ENCODE data around the gene LRCOL1.
"Not testable (repeated sequence)": the region's sequence is repeated elsewhere in the genome, so short reads cannot be mapped to it uniquely, and the experiment has no call there.

LRCOL1 gene

GRCh38 chr12:132601171-132601883 lies 9.1 kb downstream of the LRCOL1 start:
- Histone ChIP-seq H3K9me3 (ENCODE audit: insufficient read depth, low read depth, low read length) (no peaks in the 10 kb centered on the region), H3K27me3 (ENCODE audit: insufficient read depth, low read length, poor library complexity, severe bottlenecking) (peaks cover 5% of the 10 kb centered on the region), H3K4me3 (ENCODE audit: low read length, poor library complexity, severe bottlenecking) (no peak overlapping the region), H3K4me2 (ENCODE audit: low read depth, low read length, poor library complexity, severe bottlenecking) (peak overlapping the region; percentile 56), H3K9me2 (replicated peaks; ENCODE audit: low read depth, low read length) (no peaks in the 10 kb centered on the region), H4K20me1 (ENCODE audit: insufficient read depth, low read length, poor library complexity, severe bottlenecking) (no peaks in the 10 kb centered on the region), H3K9ac (ENCODE audit: low read depth, low read length, poor library complexity, severe bottlenecking) (peak overlapping the region; percentile 44), H3K79me2 (ENCODE audit: insufficient read depth, low read length) (no peaks in the 10 kb centered on the region), H3F3A (ENCODE audit: low read depth) (no peaks in the 10 kb centered on the region), H3K36me3 (ENCODE audit: insufficient read depth, low read length) (no peaks in the 10 kb centered on the region), H3K4me1 (ENCODE audit: insufficient read depth, low read length, poor library complexity, severe bottlenecking) (peaks cover 11% of the 10 kb centered on the region), H2AFZ (ENCODE audit: low read length) (no peak overlapping the region)
- TF ChIP-seq CTCF (conservative IDR thresholded peaks at IDR 0.05; ENCODE audit: low read length) (no peak), EZH2phosphoT487 (IDR thresholded peaks at IDR 0.05; ENCODE audit: borderline replicate concordance) (no peak)

GRCh38 chr12:132600048-132601032 lies 10.0 kb downstream of the LRCOL1 start:
- Histone ChIP-seq H3K9ac (ENCODE audit: low read depth, low read length, poor library complexity, severe bottlenecking) (peak overlapping the region; percentile 44), H3K36me3 (ENCODE audit: insufficient read depth, low read length) (no peaks in the 10 kb centered on the region), H4K20me1 (ENCODE audit: insufficient read depth, low read length, poor library complexity, severe bottlenecking) (no peaks in the 10 kb centered on the region), H2AFZ (ENCODE audit: low read length) (peak overlapping the region; percentile 77), H3K4me2 (ENCODE audit: low read depth, low read length, poor library complexity, severe bottlenecking) (peak overlapping the region; percentile 56), H3K9me3 (ENCODE audit: insufficient read depth, low read depth, low read length) (no peaks in the 10 kb centered on the region), H3K27me3 (ENCODE audit: insufficient read depth, low read length, poor library complexity, severe bottlenecking) (peaks cover 5% of the 10 kb centered on the region), H3F3A (ENCODE audit: low read depth) (no peaks in the 10 kb centered on the region), H3K9me2 (replicated peaks; ENCODE audit: low read depth, low read length) (no peaks in the 10 kb centered on the region), H3K79me2 (ENCODE audit: insufficient read depth, low read length) (no peaks in the 10 kb centered on the region), H3K4me1 (ENCODE audit: insufficient read depth, low read length, poor library complexity, severe bottlenecking) (peaks cover 11% of the 10 kb centered on the region), H3K4me3 (ENCODE audit: low read length, poor library complexity, severe bottlenecking) (peak overlapping the region; percentile 68)
- TF ChIP-seq CTCF (conservative IDR thresholded peaks at IDR 0.05; ENCODE audit: low read length) (peak; percentile 72), EZH2phosphoT487 (IDR thresholded peaks at IDR 0.05; ENCODE audit: borderline replicate concordance) (no peak)

- peaks cover 11% of the 10 kb centered on the region for H3K4me1 ChIP-seq (ENCODE audit: insufficient read depth, low read length, poor library complexity, severe bottlenecking)
- H3K9me2 ChIP-seq (replicated peaks; ENCODE audit: low read depth, low read length); H3K9ac ChIP-seq (ENCODE audit: low read depth, low read length, poor library complexity, severe bottlenecking); H4K20me1 ChIP-seq (ENCODE audit: insufficient read depth, low read length, poor library complexity, severe bottlenecking); H2AFZ ChIP-seq (ENCODE audit: low read length); H3K36me3 ChIP-seq (ENCODE audit: insufficient read depth, low read length); H3K79me2 ChIP-seq (ENCODE audit: insufficient read depth, low read length); H3F3A ChIP-seq (ENCODE audit: low read depth); H3K9me3 ChIP-seq (ENCODE audit: insufficient read depth, low read depth, low read length); H3K4me3 ChIP-seq (ENCODE audit: low read length, poor library complexity, severe bottlenecking); H3K27me3 ChIP-seq (ENCODE audit: insufficient read depth, low read length, poor library complexity, severe bottlenecking): not testable (repeated sequence)
- H3K4me2 ChIP-seq (ENCODE audit: low read depth, low read length, poor library complexity, severe bottlenecking), result peak overlapping the region; percentile 56
These were observed 10.9 kb downstream of the LRCOL1 start for GRCh38 chr12:132599502-132599901.
